H9 (cell line): Measurements from ENCODE around the gene EXOSC1. TPM values are rescaled to one million over a fixed set of nuclear protein-coding genes. Genes with fewer than 3 reads are reported as not detected.

ENCODE experiments used
- DNase-seq: peaks from one replicate; pipeline ENCODE4 v3.0.0-alpha.2; 2017
- H2AFZ ChIP-seq: one replicate; pipeline ENCODE4 v1.6.1; 2013; ENCODE audit warnings: mild to moderate bottlenecking, low read length, control low read depth, moderate library complexity
- H2AK5ac ChIP-seq: 2 replicates; pipeline ENCODE4 v1.6.1; 2013; ENCODE audit warnings: low read length, control low read depth, mixed read lengths; ENCODE audit not compliant: insufficient read length
- H2BK120ac ChIP-seq: one replicate; pipeline ENCODE4 v1.6.1; 2013; ENCODE audit warnings: low read depth, mild to moderate bottlenecking, low read length, control low read depth, inconsistent platforms; ENCODE audit not compliant: poor library complexity, severe bottlenecking
- H2BK12ac ChIP-seq: 2 replicates; pipeline ENCODE4 v1.6.1; 2013; ENCODE audit warnings: low read length, control low read depth, mixed read lengths, low read depth; ENCODE audit not compliant: insufficient read length
- H2BK15ac ChIP-seq: 2 replicates; pipeline ENCODE4 v1.6.1; 2013; ENCODE audit warnings: low read depth, low read length, control low read depth
- H2BK20ac ChIP-seq: one replicate; pipeline ENCODE4 v1.6.1; 2013; ENCODE audit warnings: low read depth, mild to moderate bottlenecking, low read length, control low read depth, inconsistent platforms; ENCODE audit not compliant: poor library complexity, severe bottlenecking
- H2BK5ac ChIP-seq: 2 replicates; pipeline ENCODE4 v1.6.1; 2013; ENCODE audit warnings: low read length, control low read depth, mixed read lengths; ENCODE audit not compliant: insufficient read length
- H3K14ac ChIP-seq: 2 replicates; pipeline ENCODE4 v1.6.1; 2013; ENCODE audit warnings: low read length, control low read depth; ENCODE audit not compliant: insufficient read depth
- H3K18ac ChIP-seq: 2 replicates; pipeline ENCODE4 v1.6.1; 2013; ENCODE audit warnings: low read depth, mild to moderate bottlenecking, mixed read lengths, low read length, control low read depth; ENCODE audit not compliant: insufficient read length
- H3K23ac ChIP-seq: 2 replicates; pipeline ENCODE4 v1.6.1; 2013; ENCODE audit warnings: low read length, control low read depth, mixed read lengths, low read depth; ENCODE audit not compliant: insufficient read length
- H3K23me2 ChIP-seq: 2 replicates; pipeline ENCODE4 v1.6.1; 2013; ENCODE audit warnings: low read depth, mild to moderate bottlenecking, mixed read lengths, low read length, control low read depth; ENCODE audit not compliant: insufficient read length, poor library complexity, severe bottlenecking
- H3K27ac ChIP-seq: 2 replicates; pipeline ENCODE4 v1.5.1; 2013; ENCODE audit warnings: low read length, control low read depth, mixed read lengths, low read depth; ENCODE audit not compliant: insufficient read length
- H3K27me3 ChIP-seq: 2 replicates; pipeline ENCODE4 v1.6.1; 2013; ENCODE audit warnings: low read length, control low read depth, inconsistent platforms; ENCODE audit not compliant: insufficient read depth
- H3K4ac ChIP-seq: 2 replicates; pipeline ENCODE4 v1.6.1; 2013; ENCODE audit warnings: low read depth, mild to moderate bottlenecking, control low read depth, inconsistent platforms, low read length, moderate library complexity
- H3K4me1 ChIP-seq: 2 replicates; pipeline ENCODE4 v1.6.1; 2013; ENCODE audit warnings: low read length, control low read depth, inconsistent platforms; ENCODE audit not compliant: insufficient read depth
- H3K4me2 ChIP-seq: 2 replicates; pipeline ENCODE4 v1.6.1; 2013; ENCODE audit warnings: low read length, control low read depth, mixed read lengths; ENCODE audit not compliant: insufficient read length, insufficient read depth
- H3K56ac ChIP-seq: 2 replicates; pipeline ENCODE4 v1.6.1; 2013; ENCODE audit warnings: low read depth, mild to moderate bottlenecking, mixed read lengths, low read length, control low read depth; ENCODE audit not compliant: insufficient read length
- H3K79me1 ChIP-seq: 2 replicates; pipeline ENCODE4 v1.6.1; 2013; ENCODE audit warnings: low read depth, mild to moderate bottlenecking, moderate library complexity, low read length, control low read depth, inconsistent platforms; ENCODE audit not compliant: insufficient read depth, poor library complexity, severe bottlenecking
- H3K79me2 ChIP-seq: 2 replicates; pipeline ENCODE4 v1.6.1; 2013; ENCODE audit warnings: low read length, control low read depth, inconsistent platforms; ENCODE audit not compliant: insufficient read depth
- H3K9ac ChIP-seq: 2 replicates; pipeline ENCODE4 v1.6.1; 2013; ENCODE audit warnings: low read length, control low read depth, mixed read lengths; ENCODE audit not compliant: insufficient read length; ENCODE audit errors: extremely low read depth
- H3K9me3 ChIP-seq: one replicate; pipeline ENCODE4 v1.6.1; 2013; ENCODE audit warnings: low read depth, low read length, inconsistent platforms; ENCODE audit not compliant: control insufficient read depth
- H3T11ph ChIP-seq: one replicate; pipeline ENCODE4 v1.6.1; 2013; ENCODE audit warnings: mild to moderate bottlenecking, low read length, control low read depth, inconsistent platforms
- H4K20me1 ChIP-seq: one replicate; pipeline ENCODE4 v1.6.1; 2013; ENCODE audit not compliant: control insufficient read depth, insufficient read length, insufficient read depth
- H4K5ac ChIP-seq: 2 replicates; pipeline ENCODE4 v1.6.1; 2013; ENCODE audit warnings: low read depth, mild to moderate bottlenecking, mixed read lengths, low read length, control low read depth; ENCODE audit not compliant: insufficient read length
- H4K8ac ChIP-seq: replicated peaks from 2 replicates; pipeline ENCODE4 v1.6.1; 2013; ENCODE audit warnings: low read length, control low read depth, mixed read lengths, low read depth; ENCODE audit not compliant: insufficient read length
- H4K91ac ChIP-seq: 2 replicates; pipeline ENCODE4 v1.6.1; 2013; ENCODE audit warnings: low read depth, mild to moderate bottlenecking, moderate library complexity, mixed read lengths, low read length, control low read depth; ENCODE audit not compliant: insufficient read length
- H3K27ac Mint-ChIP-seq, 3 experiments: 2 replicates in 2 of 3; 3 replicates in 1 of 3; pipeline ENCODE4 v1.8.0; 2020 to 2021; ENCODE audit warnings: mixed read lengths in 3 of 3, mild to moderate bottlenecking in 1 of 3, moderate library complexity in 1 of 3
- H3K27me3 Mint-ChIP-seq: 2 replicates; pipeline ENCODE4 v1.8.0; 2021; ENCODE audit warnings: low read depth, mild to moderate bottlenecking, moderate library complexity, mixed read lengths
- H3K36me3 Mint-ChIP-seq, 3 experiments: 2 replicates in 2 of 3; 3 replicates in 1 of 3; pipeline ENCODE4 v1.8.0; 2020 to 2021; ENCODE audit warnings: low read depth in 3 of 3, mixed read lengths in 3 of 3; ENCODE audit not compliant: insufficient read depth in 1 of 3
- H3K4me1 Mint-ChIP-seq, 2 experiments: 2 replicates each; pipeline ENCODE4 v1.8.0; 2020; ENCODE audit warnings: mixed read lengths in 2 of 2
- H3K4me3 Mint-ChIP-seq, 2 experiments: 2 replicates in 1 of 2; 3 replicates in 1 of 2; pipeline ENCODE4 v1.8.0; 2020 to 2021; ENCODE audit warnings: mild to moderate bottlenecking in 2 of 2, mixed read lengths in 2 of 2, moderate library complexity in 1 of 2
- H3K9me3 Mint-ChIP-seq, 2 experiments: 2 replicates in 1 of 2; 3 replicates in 1 of 2; pipeline ENCODE4 v1.8.0; 2020; ENCODE audit warnings: mild to moderate bottlenecking in 2 of 2, mixed read lengths in 2 of 2, moderate library complexity in 1 of 2
- CTCF ChIP-seq: fragments of 200-600 bp; sonication (generic); conservative IDR thresholded peaks from 3 replicates; pipeline ENCODE4 v1.8.0; 2021; ENCODE audit warnings: antibody characterized with exemption, mild to moderate bottlenecking
- WGBS: extraction: QIAGEN DNeasy Blood & Tissue Kit; methylation state at CpG from one replicate; pipeline ENCODE4 v1.1.7; 2013; ENCODE audit warnings: missing lambda C conversion rate, low lambda C conversion rate, mixed read lengths; ENCODE audit not compliant: insufficient read length; ENCODE audit errors: extremely low coverage; 5-methylcytosine and 5-hydroxymethylcytosine counted together
- total RNA-seq: library from RNA; stranded (reverse); gene quantifications from 2 replicates; pipeline ENCODE4 v1.2.1, GENCODE V29; 2021

EXOSC1 gene
- total RNA-seq, 1 experiment from 2014 or later: 66.4 TPM

- Histone ChIP-seq H3K79me2 (no peaks in the 10 kb centered on the region), H2AFZ (no peak overlapping the region), H2BK12ac (no peak overlapping the region), H3T11ph (no peak overlapping the region), H4K5ac (no peak overlapping the region), H3K9ac (no peak overlapping the region), H4K8ac (no peak overlapping the region), H4K20me1 (no peaks in the 10 kb centered on the region), H2BK15ac (no peak overlapping the region), H3K23ac (no peak overlapping the region), H3K9me3 (no peaks in the 10 kb centered on the region), H3K27ac (no peak overlapping the region), H3K4ac (no peak overlapping the region), H2BK120ac (no peak overlapping the region), H2AK5ac (no peak overlapping the region), H4K91ac (no peak overlapping the region), H3K27me3 (no peaks in the 10 kb centered on the region), H2BK20ac (no peak overlapping the region), H3K79me1 (no peaks in the 10 kb centered on the region), H3K56ac (no peak overlapping the region), H3K18ac (no peak overlapping the region), H2BK5ac (no peak overlapping the region), H3K4me1 (no peaks in the 10 kb centered on the region), H3K14ac (no peak overlapping the region), H3K23me2 (no peaks in the 10 kb centered on the region), H3K4me2 (no peak overlapping the region)
- TF ChIP-seq CTCF: no peak
- no peaks in the 10 kb centered on the region for H3K9me3 Mint-ChIP-seq
- no peak overlapping the region; a peak in 1 of 7 replicates for H3K27ac Mint-ChIP-seq
- H3K36me3 Mint-ChIP-seq: peaks cover 42 to 65% (median 62%) of the 10 kb centered on the region in 3 experiments; a peak in 6 of 7 replicates
- H3K27me3 Mint-ChIP-seq: no peaks in the 10 kb centered on the region
- no peak overlapping the region for H3K4me3 Mint-ChIP-seq
- no CpG with 5 or more reads among the region's 8 CpGs for WGBS
- DNase-seq: no peak
- H3K4me1 Mint-ChIP-seq: no peaks in the 10 kb centered on the region
Observed at GRCh38 chr10:97393034-97393573, 52.7 kb downstream of the EXOSC1 start.
